Thyroid gland (tissue), 4 donors: ENCODE data around the gene RORB. TPM values are rescaled to one million over a fixed set of nuclear protein-coding genes. Genes with fewer than 3 reads are reported as not detected.

Source experiments
- DNase-seq, 2 donors: peaks; one replicate each; pipeline ENCODE4 v3.0.0-alpha.2; 2019
- H3K27ac ChIP-seq, 3 donors: fragments of 200-600 bp; sonication (generic); 1 replicate in 2 of 3; 2 replicates in 1 of 3; pipeline ENCODE4 v1.5.1; 2016 to 2019; ENCODE audit warnings: mild to moderate bottlenecking in 1 of 3, moderate library complexity in 1 of 3
- H3K27me3 ChIP-seq: fragments of 200-600 bp; sonication (generic); one replicate; pipeline ENCODE4 v1.5.1; 2019
- H3K36me3 ChIP-seq, 2 donors: fragments of 200-600 bp; sonication (generic); one replicate each; pipeline ENCODE4 v1.5.1; 2016 to 2019
- H3K4me1 ChIP-seq, 2 donors: fragments of 200-600 bp; sonication (generic); one replicate each; pipeline ENCODE4 v1.5.1; 2017 to 2019
- H3K4me3 ChIP-seq, 3 donors: fragments of 200-600 bp; sonication (generic); replicated peaks in 1 of 3; 1 replicate in 2 of 3; 2 replicates in 1 of 3; pipeline ENCODE4 v1.5.1; 2016; ENCODE audit warnings: mild to moderate bottlenecking in 1 of 3
- H3K9me3 ChIP-seq: fragments of 200-600 bp; sonication (generic); one replicate; pipeline ENCODE4 v1.5.1; 2017
- CTCF ChIP-seq, 6 experiments: fragments of 200-600 bp in 3 of 6; fragments of 450-650 bp in 3 of 6; sonication (generic) in 3 of 6; IDR thresholded peaks; one replicate each; pipeline ENCODE4 v1.5.1; 2016 to 2019; ENCODE audit warnings: antibody characterized with exemption in 6 of 6, mild to moderate bottlenecking in 2 of 6, inconsistent platforms in 1 of 6, moderate library complexity in 1 of 6
- POLR2A ChIP-seq, 2 donors: fragments of 450-650 bp; IDR thresholded peaks; one replicate each; pipeline ENCODE4 v1.6.1; 2017; ENCODE audit warnings: antibody characterized with exemption in 2 of 2, mild to moderate bottlenecking in 2 of 2, moderate library complexity in 1 of 2
- WGBS, 2 donors: methylation state at CpG; one replicate each; pipeline ENCODE4 v1.1.5; 2017; 5-methylcytosine and 5-hydroxymethylcytosine counted together
- intact Hi-C: fragments of 100-400 bp; cut with DNase I; formaldehyde crosslinking; loops from one replicate; pipeline ENCODE4 v1.15.1; 2023
- total RNA-seq, 4 donors: library from RNA; depleted of rRNA; stranded (reverse); fragments of >200 nt; gene quantifications; one replicate each; pipeline ENCODE4 v1.2.3, GENCODE V29; 2016

The RORB gene
- total RNA-seq, 4 donors from 2014 or later = 0.27 to 1.8 (median 1.3) TPM

DNA sequence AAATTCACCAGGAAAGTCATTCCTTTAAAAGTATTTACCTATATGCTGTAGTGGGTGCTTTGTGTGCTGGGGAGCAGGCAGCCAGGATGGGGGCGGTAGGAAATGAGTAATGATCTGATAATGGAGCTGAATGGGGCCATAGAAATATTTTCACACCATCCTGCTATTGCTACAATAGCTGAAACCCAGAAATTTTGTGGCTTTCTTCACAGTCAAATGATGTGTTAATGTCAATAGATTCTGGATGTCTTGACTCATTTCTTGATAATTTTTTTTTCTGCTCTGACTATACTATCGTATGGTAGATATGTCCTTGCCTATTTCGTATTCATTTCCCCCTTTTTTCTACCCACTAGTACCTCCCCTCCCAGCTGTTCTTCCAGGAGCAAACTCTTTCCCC lies 59.5 kb downstream of the RORB start:
- DNase-seq = no peak
- H3K4me1 ChIP-seq = no peaks in the 10 kb centered on the region
- H3K36me3 ChIP-seq = no peaks in the 10 kb centered on the region
- TF ChIP-seq POLR2A (IDR thresholded peaks at IDR 0.05) = no peak
- TF ChIP-seq CTCF (IDR thresholded peaks at IDR 0.05) = no peak
- H3K27me3 ChIP-seq = no peaks in the 10 kb centered on the region
- no peak overlapping the region for H3K4me3 ChIP-seq
- H3K9me3 ChIP-seq = no peaks in the 10 kb centered on the region
- no peak overlapping the region for H3K27ac ChIP-seq
- intact Hi-C loops = no loop called here
- 85 to 86% methylated on average over 3 of the region's 3 CpGs for WGBS, 2 donors

DNA sequence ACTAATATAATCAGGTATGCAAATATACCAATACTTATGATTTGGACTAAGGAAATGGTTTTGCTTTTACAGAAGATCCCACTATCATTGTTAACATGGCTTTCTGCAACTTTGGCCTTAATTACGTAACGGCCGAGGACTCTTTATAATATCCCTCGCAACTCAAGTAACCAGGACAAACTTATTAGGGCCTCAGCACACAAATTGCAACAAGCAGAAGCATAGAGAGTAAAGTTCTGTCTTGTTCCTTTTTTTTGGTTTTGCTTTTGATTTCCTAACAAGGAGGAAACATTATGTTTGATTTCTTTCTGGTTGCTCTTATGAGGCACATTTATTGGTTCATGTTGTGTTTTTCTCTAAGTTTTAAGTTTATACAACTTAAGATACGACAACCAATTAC lies 60.4 kb downstream of the RORB start:
- intact Hi-C loops = no loop called here
- TF ChIP-seq CTCF (IDR thresholded peaks at IDR 0.05) (no peak), POLR2A (IDR thresholded peaks at IDR 0.05) (no peak)
- Histone ChIP-seq H3K27ac (no peak overlapping the region), H3K4me3 (no peak overlapping the region), H3K36me3 (no peaks in the 10 kb centered on the region), H3K4me1 (no peaks in the 10 kb centered on the region), H3K27me3 (no peaks in the 10 kb centered on the region), H3K9me3 (no peaks in the 10 kb centered on the region)
- WGBS, 2 donors = 82 to 83% methylated on average over 5 of the region's 5 CpGs
- no peak for DNase-seq

- Histone ChIP-seq H3K9me3 (no peaks in the 10 kb centered on the region), H3K27me3 (no peaks in the 10 kb centered on the region), H3K4me1 (no peaks in the 10 kb centered on the region), H3K27ac (no peak overlapping the region), H3K4me3 (no peak overlapping the region), H3K36me3 (no peaks in the 10 kb centered on the region)
- intact Hi-C loops = no loop called here
- DNase-seq = no peak
- TF ChIP-seq POLR2A (IDR thresholded peaks at IDR 0.05) (no peak), CTCF (IDR thresholded peaks at IDR 0.05) (no peak)
Measured at GRCh38 chr9:74562611-74563010, 65.5 kb downstream of the RORB start.

DNA sequence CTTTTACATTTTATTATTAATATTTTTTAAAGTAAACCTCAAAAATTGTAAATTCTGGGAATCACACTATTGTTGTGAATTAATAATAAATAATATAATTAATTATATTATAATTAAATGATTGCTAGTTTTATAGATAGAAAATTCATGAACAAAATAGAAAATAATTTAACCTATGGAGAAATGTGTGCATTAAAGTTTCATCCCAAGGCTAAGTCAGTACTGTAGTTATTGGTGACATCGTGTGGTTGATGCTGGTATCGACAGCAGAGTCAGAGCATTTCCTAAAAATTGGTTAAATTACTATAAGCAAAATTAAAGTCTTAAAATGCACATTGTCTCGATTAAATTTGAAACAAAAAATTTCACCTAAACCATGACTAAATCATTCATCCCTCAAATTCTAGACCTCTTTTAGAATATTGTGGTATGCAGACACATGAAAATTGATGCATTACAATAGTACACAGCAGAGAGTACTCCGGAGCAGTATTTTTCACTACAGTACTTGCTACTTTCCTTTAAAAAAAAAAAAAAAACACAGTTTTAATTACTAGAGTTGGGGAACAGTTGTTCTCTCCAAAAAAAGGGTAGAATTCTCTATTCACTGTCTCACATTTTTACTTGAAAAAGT lies 73.9 kb downstream of the RORB start:
- Histone ChIP-seq H3K4me1 (no peaks in the 10 kb centered on the region), H3K36me3 (no peaks in the 10 kb centered on the region), H3K27ac (no peak overlapping the region), H3K4me3 (no peak overlapping the region), H3K9me3 (no peaks in the 10 kb centered on the region), H3K27me3 (no peaks in the 10 kb centered on the region)
- TF ChIP-seq CTCF (IDR thresholded peaks at IDR 0.05) (peak in 5 of 6 experiments; percentile 29 to 75 (median 65)), POLR2A (IDR thresholded peaks at IDR 0.05) (no peak)
- WGBS, 2 donors = 20 to 22% methylated on average over 4 of the region's 4 CpGs
- intact Hi-C loops = no loop called here
- DNase-seq = peak; percentile 12

GRCh38 chr9:74573640-74574191 lies 76.6 kb downstream of the RORB start:
- 63 to 72% methylated on average over 8 of the region's 8 CpGs for WGBS, 2 donors
- no peaks in the 10 kb centered on the region for H3K36me3 ChIP-seq

More at GRCh38 chr9:74573640-74574191, 76.6 kb downstream of the RORB start:
- H3K4me1 ChIP-seq = no peaks in the 10 kb centered on the region
- no peaks in the 10 kb centered on the region for H3K9me3 ChIP-seq
- intact Hi-C loops = no loop called here
- no peak for DNase-seq
- H3K4me3 ChIP-seq = no peak overlapping the region
- no peaks in the 10 kb centered on the region for H3K27me3 ChIP-seq
- TF ChIP-seq POLR2A (IDR thresholded peaks at IDR 0.05) = no peak
- TF ChIP-seq CTCF (IDR thresholded peaks at IDR 0.05) = no peak
- no peak overlapping the region for H3K27ac ChIP-seq
